ENCODE measurements around the gene CYP2A6.
"Not testable (repeated sequence)": the region's sequence is repeated elsewhere in the genome, so short reads cannot be mapped to it uniquely, and the experiment has no call there.

CYP2A6 gene

DNA sequence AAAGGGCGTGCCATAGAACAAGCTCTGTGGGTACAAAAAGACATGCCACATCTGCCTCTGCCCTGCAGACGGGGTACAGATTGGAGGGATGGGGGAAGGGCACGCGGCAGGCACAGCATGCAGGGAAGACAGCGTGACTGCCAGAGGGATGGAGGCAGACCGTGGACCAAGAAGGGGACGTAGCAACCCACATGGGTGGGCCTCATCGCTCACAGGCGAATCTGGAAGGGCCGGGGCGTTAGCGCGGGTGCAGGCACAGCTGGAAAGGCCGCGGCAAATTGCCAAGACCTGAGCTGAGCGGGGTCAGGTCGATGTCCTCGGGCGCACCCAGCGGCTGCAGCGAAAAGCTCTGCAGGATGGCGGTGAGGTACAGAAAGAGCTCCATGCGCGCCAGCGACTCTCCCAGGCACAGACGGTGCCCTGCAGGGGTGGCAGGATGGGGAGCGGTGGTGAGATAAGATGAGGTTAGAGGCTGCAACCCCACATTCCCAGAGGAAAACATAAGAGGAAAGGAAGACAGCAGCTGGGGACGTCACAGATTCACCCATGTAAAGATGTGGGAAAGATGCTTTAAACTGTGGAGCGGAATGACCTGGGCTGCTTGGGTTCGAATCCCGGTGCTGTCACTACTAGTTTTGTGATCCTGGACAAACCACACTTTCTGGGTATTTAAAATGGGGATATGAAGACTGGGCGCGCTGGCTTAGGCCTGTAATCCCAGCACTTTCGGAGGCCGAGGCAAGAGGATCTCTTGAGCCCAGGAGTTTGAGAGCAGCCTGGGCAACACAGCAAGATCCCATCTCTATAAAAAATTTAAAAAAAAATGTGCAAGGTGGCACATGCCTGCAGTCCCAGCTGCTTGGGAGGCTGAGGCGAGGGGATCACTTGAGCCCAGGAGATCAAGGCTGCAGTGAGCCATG is 31.5 kb downstream of the CYP2A6 start:
- DNase-seq, result peak; percentile 85

DNA sequence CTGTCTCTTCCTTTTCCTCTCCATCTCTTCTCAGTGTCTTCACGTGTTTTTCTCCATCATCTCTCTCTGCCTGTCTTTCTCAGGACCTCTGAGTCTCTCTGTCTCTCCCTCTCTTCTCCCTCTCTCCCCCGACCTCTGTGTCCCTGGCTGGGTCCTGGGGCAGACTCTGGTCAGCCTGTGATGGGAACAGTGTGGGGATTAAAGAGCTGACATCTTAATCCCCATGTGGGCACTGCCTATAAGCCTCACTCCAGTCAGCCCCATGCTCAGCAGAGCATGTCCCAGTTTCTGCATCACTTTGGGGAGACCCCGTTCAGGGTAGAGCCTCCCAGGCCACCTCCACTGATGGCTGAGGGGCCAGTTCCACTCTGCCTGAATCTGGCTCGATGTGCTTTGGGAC is 35.0 kb downstream of the CYP2A6 start:
- no peak for DNase-seq

DNA sequence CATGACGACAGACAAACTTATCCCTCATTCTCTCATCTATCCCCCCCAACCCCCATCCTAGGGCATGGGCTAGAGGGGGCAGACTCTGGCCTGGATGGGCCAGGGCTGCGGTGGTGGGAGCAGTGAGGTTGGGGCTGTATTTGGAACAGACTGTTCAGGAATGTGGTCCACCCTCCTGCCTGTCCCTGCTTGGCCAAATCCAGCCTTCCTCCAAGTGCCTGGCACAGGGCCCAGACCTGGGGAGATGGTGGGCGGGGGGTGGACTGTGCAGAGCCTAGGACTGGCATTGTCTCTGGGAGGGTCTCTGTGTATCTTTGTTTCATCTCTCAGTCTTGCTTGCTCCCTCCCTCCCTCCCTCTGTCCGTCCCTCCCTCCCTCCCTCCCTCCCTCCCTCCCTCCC is 37.1 kb downstream of the CYP2A6 start:
- no peak for DNase-seq

- DNase-seq, result not testable (repeated sequence)
Observed at GRCh38 chr19:40812571-40812970, 37.7 kb downstream of the CYP2A6 start.

GRCh38 chr19:40811478-40812341 is 38.5 kb downstream of the CYP2A6 start:
- DNase-seq, result peak; percentile 26

DNA sequence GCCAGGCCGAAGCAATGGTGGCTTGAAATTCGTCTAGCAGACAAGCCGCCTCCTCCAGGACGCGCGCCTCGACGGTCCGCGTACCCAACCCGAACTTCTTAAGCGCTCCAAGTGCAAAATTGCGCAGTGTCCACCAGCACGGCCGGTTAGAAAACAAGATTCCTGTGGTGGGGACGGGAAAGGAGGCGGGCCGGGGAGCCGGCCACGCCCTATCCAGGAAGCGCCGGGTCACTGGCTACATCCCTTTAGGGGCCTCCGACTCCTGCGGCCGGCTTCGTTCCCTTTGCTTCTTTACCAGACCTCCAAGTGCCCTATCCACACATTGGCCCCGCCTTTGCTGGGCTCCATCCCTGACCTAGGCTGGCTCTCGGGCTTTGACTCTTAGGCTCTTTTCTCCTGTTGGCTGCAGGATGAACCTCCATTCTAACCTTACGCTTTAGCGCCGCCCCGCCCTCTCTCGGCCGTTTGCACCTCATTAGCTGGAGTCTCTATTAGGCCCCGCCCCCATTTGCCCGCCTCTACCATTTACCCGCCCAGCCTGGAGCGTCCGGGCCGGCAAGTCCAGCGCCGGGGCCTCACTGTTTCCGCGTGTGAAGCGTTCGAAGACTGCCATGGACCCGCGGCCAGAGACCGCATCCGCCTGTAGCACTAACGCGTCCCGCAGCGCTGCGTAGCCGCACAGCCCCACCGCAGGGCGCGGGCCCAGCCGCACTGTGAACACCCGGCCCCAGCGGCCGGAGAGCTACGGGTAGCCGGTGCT is 39.4 kb downstream of the CYP2A6 start:
- peak; percentile 63 for DNase-seq

GRCh38 chr19:40810160-40810559 is 40.1 kb downstream of the CYP2A6 start:
- no peak for DNase-seq

DNA sequence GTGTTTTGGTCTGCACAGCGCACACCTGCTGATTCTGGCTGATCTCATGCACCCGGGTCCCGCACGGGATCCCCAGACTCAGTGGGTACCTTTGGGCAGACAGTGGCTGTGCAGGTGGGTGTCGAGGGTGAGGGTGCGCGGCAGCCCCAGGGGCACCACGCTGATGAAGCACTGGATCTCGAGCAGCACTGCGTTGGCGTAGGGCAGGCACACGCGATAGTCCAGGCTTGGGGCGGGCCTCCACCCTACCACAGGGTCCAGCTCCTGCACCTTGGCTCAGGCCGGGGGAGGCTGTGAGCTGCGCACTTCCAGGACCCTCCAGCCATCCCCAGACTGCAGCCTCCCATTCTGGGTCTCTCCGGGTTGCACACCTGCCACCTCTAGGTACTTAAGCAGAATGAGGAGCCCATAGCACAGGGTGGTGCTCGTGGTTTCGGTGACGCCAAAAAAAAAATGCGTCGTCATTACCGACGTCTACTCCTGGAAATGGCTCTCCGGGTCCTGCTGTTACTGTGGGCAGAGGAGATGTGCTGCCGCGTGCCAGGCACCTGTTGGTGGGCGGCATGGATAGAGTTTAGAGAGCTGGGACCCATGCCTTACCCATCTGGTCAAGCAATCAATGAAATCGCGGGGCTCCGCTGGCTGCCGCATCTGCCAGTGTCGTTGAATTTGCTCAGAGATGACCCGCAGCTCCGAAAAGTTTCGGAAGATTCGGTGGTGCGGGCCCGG is 40.7 kb downstream of the CYP2A6 start:
- no peak for DNase-seq

DNA sequence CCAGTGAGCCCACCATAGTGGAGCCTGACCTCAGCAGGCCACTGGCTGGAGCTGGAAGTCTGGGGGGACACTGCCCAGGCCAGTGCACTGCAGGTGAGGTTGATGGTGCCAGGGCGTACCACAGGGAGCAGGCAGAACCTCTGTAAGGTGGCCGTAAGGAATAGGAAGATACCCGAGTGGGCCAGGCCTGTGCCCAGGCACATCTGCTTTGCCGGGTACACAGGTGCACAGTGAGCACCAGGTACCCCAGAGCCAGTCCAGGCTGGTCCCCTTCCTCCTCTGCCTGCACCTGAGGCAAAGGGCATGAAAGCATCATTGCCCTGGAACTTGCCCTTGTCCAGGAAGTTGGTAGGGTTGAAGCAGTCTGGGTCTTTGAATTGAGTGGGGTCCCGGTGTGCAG is 41.8 kb downstream of the CYP2A6 start:
- DNase-seq, result no peak

DNA sequence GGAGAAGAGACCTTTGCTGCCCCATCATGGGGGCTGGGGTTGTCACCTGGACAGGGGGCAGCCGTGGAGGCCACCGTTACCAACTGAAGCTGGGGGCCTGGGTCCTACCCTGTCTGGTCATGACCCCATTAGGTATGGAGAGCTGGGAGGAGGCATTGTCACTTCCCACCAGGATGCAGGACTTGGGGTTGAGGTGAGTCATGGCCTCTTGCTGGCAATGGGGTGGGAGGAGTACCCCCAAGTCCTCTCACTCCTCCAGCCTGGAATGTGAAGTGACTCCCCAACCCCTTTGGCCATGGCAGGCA is 42.3 kb downstream of the CYP2A6 start:
- no peak for DNase-seq

DNA sequence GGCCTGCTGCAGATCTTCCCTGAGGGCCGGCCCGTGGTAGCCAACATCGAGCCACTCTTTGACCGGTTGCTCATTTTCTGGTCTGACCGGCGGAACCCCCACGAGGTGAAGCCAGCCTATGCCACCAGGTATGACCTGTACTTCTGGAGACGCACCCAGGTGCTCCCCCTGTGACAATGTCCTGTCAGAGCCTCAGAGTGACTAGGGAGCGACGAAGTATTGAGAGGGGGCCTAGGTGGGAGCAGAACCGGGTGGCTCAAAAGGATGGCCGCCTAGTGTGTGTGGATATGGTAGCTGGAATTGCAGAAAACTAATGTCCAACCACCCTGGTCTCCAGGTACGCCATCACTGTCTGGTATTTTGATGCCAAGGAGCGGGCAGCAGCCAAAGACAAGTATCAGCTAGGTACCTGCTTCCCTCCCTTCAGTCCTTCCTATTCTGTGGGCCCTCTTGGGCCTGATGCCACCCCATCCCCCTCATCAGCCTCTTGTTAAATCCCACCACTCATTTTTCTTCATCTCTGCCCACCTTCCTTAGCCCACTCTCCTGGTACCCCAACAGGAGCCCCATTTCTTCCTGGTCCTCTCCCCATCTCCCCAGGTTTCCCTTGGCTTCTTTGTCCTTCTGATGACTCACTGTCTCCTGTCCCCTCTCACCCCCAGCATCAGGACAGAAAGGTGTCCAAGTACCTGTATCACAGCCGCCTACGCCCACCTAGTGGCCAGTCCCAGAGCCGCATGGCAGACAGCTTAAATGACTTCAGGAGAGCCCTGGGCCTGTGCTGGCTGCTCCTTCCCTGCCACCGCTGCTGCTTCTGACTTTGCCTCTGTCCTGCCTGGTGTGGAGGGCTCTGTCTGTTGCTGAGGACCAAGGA is 42.9 kb downstream of the CYP2A6 start:
- no peak for DNase-seq

DNA sequence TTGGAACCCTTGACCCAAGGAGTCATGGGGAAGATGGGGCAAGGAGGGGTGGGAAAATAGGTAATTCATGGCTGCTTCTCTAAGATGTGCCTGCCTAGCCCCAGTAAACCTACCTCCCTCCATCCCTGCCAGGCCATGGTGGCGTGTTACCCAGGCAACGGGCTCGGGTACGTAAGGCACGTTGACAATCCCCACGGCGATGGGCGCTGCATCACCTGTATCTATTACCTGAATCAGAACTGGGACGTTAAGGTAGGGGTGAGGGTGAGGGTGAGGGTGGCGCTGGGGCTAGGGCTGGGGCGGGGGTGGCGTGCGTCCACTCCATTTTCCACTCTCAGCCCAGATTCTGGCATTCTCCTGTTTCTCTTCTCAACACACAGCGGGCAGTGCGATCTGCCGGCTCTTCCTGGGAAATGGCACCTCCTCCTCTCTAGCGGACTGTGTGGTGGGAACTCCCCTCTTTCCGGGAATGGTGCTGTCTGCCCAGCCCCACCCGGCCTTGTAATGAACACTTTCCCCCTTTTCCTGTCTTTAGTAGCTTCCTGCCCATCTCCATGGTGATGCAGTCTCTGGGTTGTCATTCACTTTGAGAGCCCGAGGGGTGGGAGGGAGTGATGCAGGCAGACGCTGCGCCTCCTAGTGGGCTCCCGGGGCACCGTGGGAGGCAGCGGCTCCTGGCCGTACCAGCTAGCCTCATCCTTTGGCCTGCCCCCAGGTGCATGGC is 43.7 kb downstream of the CYP2A6 start:
- peak; percentile 79 for DNase-seq

DNA sequence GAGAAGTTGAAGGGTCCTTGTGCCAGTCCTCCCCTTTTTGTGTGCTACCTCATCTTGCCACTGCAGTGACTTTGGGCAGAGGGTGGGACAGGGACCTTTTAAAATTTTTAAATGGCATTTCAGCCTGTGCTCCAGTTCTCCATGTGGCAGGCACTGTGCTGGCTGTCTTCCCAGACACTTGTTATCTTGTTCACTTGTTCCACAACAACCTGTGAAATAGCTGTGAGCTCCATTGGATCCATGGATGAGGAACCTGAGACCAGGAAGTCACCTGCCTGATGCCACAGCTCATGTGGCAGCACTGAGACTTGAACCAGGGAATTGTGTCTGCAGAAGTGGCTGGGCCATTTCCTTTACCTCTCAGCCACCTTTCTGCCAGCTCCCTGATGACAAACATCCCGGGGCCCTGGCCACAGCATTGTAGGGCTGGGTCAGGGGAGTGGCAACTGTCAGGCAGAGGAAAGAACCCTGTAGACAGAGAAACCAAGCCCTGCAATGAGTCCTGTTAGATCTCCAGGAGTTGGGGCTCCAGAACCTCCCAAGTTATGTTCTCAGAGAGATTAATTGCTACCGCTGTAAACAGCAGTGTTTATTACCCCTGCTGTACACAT is 44.9 kb downstream of the CYP2A6 start:
- peak; percentile 35 for DNase-seq

DNA sequence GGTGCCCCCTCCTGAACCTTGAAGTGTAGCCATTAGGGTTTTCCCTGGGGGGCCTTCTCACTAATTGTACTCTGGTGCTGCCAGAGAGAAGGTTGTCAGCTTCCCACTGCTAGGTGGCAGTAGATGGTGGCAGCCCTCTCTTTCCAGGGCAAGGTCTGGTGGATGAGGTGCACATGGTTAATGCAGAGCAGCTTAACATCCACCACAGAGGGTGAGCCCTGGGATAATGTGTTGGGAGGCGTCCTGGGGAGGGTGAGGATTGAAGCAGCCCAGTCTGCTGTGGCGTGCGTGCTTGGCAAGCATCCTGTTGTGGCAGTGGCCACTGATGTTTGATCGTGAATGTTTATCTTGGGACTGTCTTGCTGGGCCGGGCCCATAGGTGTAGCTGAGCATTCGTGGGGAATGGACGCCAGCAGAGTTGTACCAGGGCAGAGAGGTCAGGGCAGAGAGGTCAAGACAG is 45.4 kb downstream of the CYP2A6 start:
- DNase-seq, result no peak

- peak; percentile 54 for DNase-seq
Observed at GRCh38 chr19:40803857-40804782, 46.1 kb downstream of the CYP2A6 start.

GRCh38 chr19:40803170-40803856 is 46.9 kb downstream of the CYP2A6 start:
- no peak for DNase-seq

- no peak for DNase-seq
Observed at GRCh38 chr19:40802300-40803169, 47.7 kb downstream of the CYP2A6 start.
